Activated CD4-positive, alpha-beta T cell treated with anti-CD3 and anti-CD28 coated beads, Interleukin-2, amount 50 U/mL, for 48 hours (primary cell): ENCODE measurements around the gene RGS10.
"Not testable (repeated sequence)": the region's sequence is repeated elsewhere in the genome, so short reads cannot be mapped to it uniquely, and the experiment has no call there.

ENCODE experiments used
- DNase-seq, 2 experiments: peaks; one replicate each; pipeline ENCODE4 v3.0.0-alpha.2; 2020

The RGS10 gene

GRCh38 chr10:119538632-119539358 lies 3.7 kb downstream of the RGS10 start:
- DNase-seq = peak; percentile 57 to 68

- no peak for DNase-seq
Measured at GRCh38 chr10:119537953-119538630, 4.4 kb downstream of the RGS10 start.

- DNase-seq = no peak
Measured at GRCh38 chr10:119536508-119537025, 6.0 kb downstream of the RGS10 start.

GRCh38 chr10:119535837-119536507 lies 6.5 kb downstream of the RGS10 start:
- no peak for DNase-seq

GRCh38 chr10:119535305-119535704 lies 7.2 kb downstream of the RGS10 start:
- no peak for DNase-seq

GRCh38 chr10:119533473-119533872 lies 9.0 kb downstream of the RGS10 start:
- no peak for DNase-seq

- DNase-seq = not testable (repeated sequence)
Measured at GRCh38 chr10:119532791-119533190, 9.7 kb downstream of the RGS10 start.

- DNase-seq = not testable (repeated sequence)
Measured at GRCh38 chr10:119532251-119532650, 10.3 kb downstream of the RGS10 start.

GRCh38 chr10:119531067-119531466 lies 11.5 kb downstream of the RGS10 start:
- no peak for DNase-seq

- DNase-seq = not testable (repeated sequence)
Measured at GRCh38 chr10:119528663-119529237, 13.8 kb downstream of the RGS10 start.

GRCh38 chr10:119526621-119527592 lies 15.6 kb downstream of the RGS10 start:
- no peak for DNase-seq

- no peak for DNase-seq
Measured at GRCh38 chr10:119526149-119526548, 16.4 kb downstream of the RGS10 start.

- DNase-seq = no peak
Measured at GRCh38 chr10:119525116-119525515, 17.4 kb downstream of the RGS10 start.

- DNase-seq = no peak
Measured at GRCh38 chr10:119524720-119525070, 17.8 kb downstream of the RGS10 start.

- DNase-seq = no peak
Measured at GRCh38 chr10:119523895-119524719, 18.4 kb downstream of the RGS10 start.

GRCh38 chr10:119522747-119523426 lies 19.6 kb downstream of the RGS10 start:
- no peak for DNase-seq

GRCh38 chr10:119521443-119522204 lies 20.9 kb downstream of the RGS10 start:
- DNase-seq = no peak

GRCh38 chr10:119520283-119520682 lies 22.2 kb downstream of the RGS10 start:
- no peak for DNase-seq

GRCh38 chr10:119518936-119519335 lies 23.6 kb downstream of the RGS10 start:
- no peak for DNase-seq

- DNase-seq = no peak
Measured at GRCh38 chr10:119518176-119518575, 24.3 kb downstream of the RGS10 start.
